Effector memory CD8-positive, alpha-beta T cell (primary cell): ENCODE measurements around the gene KIF1A.
"Not testable (repeated sequence)": the region's sequence is repeated elsewhere in the genome, so short reads cannot be mapped to it uniquely, and the experiment has no call there.

ENCODE experiments used
- ATAC-seq: fragments of 150-1000 bp; cut with Tn5 transposase; replicated peaks from 2 replicates; pipeline ENCODE4 v1.10.0; 2021; ENCODE audit warnings: mild to moderate bottlenecking, moderate library complexity
- DNase-seq, 3 experiments: peaks; one replicate each; pipeline ENCODE4 v3.0.0; 2021
- H3K27ac Mint-ChIP-seq, 2 donors: one replicate each; pipeline ENCODE4 v1.8.0; 2022; ENCODE audit warnings: mild to moderate bottlenecking in 2 of 2, mixed read lengths in 2 of 2, moderate library complexity in 2 of 2
- H3K27me3 Mint-ChIP-seq, 2 donors: one replicate each; pipeline ENCODE4 v1.8.0; 2022; ENCODE audit warnings: mixed read lengths in 2 of 2
- H3K36me3 Mint-ChIP-seq: one replicate; pipeline ENCODE4 v1.8.0; 2022; ENCODE audit warnings: mild to moderate bottlenecking, moderate library complexity, mixed read lengths; ENCODE audit not compliant: insufficient read depth
- H3K4me1 Mint-ChIP-seq, 2 donors: one replicate each; pipeline ENCODE4 v1.8.0; 2022; ENCODE audit warnings: low read depth in 2 of 2, mixed read lengths in 2 of 2
- H3K4me3 Mint-ChIP-seq, 2 donors: one replicate each; pipeline ENCODE4 v1.8.0; 2022; ENCODE audit warnings: mild to moderate bottlenecking in 2 of 2, mixed read lengths in 2 of 2, moderate library complexity in 2 of 2
- H3K9me3 Mint-ChIP-seq, 2 donors: one replicate each; pipeline ENCODE4 v1.8.0; 2022; ENCODE audit warnings: mixed read lengths in 2 of 2

The KIF1A gene

DNA sequence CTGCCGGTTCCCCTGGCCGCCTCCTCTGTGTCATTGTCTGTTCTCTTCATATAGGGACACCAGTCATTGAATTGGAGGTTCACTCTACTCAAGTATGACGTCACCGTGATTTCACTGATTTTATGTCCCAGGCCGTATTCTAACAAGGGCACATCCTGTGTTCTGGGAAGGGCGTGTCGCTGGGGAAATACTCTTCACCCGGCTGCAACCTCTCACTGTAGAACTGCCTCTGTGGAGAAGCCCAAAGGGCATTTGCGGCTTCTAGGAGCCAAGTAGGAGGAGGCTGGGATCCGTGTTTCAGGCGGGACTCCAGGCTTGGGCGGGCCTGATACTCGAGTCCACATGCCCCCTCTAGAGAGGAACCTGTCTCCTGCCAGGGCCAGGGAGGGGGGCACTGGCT is 123.5 kb downstream of the KIF1A start:
- H3K36me3 Mint-ChIP-seq, ATAC-seq, H3K27me3 Mint-ChIP-seq, DNase-seq, H3K9me3 Mint-ChIP-seq, H3K27ac Mint-ChIP-seq, H3K4me3 Mint-ChIP-seq, H3K4me1 Mint-ChIP-seq: not testable (repeated sequence)

DNA sequence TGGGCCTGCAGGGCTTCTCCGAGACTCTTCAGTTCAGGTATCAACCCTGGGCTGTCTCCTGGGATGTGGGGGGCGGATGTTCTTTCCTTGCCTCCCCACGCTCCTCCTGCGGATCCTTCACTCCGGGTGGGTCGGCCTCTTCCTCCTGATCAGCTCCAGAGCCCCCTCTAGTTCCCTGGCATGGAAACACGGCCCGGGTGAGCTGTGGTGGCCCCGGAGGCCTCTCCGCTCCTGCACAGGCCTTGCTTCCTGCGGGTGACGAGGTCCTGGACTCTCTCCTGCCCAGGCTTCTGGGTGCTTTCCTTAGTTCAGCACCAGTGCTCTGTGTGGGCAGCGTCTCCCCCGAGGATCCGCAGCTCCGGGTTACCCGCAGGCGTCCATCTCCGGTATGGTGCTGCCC is 124.4 kb downstream of the KIF1A start:
- H3K27me3 Mint-ChIP-seq, DNase-seq: not testable (repeated sequence)

DNA sequence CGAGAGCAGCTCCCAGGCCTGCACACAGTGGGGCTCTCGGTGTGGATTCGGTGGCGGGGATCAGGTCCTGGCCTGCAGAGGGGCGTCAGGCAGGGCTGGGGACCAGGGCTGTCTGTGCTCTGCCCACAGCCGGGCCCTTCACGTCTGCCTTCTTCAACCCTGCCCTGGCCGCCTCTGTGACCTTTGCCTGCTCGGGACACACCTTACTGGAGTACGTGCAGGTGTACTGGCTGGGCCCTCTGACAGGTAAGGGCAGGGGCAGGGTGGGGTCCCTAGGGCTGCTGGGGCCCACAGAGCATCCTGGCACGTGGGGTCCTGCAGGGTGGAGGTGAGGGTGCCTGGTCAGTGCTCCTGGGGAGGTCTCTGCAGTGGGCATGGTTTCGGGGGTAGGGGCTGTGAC is 125.7 kb downstream of the KIF1A start:
- ATAC-seq, H3K4me3 Mint-ChIP-seq: not testable (repeated sequence)

More for the DNA sequence above, 124.4 kb downstream of the KIF1A start:
- H3K9me3 Mint-ChIP-seq, H3K4me3 Mint-ChIP-seq, ATAC-seq, H3K36me3 Mint-ChIP-seq, H3K4me1 Mint-ChIP-seq, H3K27ac Mint-ChIP-seq: not testable (repeated sequence)

DNA sequence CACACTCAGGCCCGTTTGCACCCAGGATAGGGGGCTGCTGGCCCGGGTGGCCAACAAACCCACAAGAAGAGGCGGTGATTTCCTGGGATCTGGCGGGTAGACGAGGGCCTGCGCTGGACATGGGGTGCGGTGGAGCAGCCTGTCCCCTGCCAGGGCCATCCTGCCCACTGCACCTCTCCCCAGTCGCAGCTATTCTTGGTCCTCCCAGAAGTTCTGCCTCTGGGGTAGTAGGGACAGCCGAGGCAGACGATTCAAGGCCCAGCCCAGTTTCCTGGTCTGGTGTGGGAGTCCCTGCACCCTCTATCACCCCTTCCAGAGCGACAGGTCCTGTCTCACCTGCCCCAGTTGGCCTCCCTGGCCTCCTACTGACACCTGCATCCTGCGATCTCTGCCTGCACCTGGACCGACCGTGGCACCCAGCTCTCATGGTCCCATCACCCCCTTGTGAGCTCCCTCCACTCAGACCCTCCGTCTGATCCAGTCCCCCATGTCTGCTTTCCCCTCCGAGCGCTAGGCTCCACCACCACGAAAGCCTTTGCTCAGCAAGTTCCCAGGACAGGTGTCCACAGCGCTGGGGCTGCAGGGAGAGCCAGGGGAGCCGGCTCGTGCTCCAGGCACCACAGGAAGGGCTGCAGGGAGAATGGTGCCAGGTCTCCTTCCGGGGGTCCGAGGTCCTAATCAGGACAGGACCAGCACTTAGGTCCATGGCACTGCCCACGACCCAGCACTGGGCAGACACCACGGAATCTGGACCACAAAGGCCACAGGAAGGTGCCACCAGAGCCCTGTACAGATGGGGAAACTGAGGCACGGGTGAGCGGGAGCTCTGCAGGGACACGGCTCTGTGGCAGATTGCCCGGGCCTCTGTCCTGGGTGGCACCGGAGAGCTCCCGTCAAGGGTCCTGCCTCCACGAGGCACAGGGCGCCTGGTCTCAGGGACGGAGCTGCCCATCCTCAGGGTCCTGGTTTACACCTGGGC is 127.1 kb downstream of the KIF1A start:
- not testable (repeated sequence) for H3K9me3 Mint-ChIP-seq, H3K27ac Mint-ChIP-seq, H3K4me3 Mint-ChIP-seq, H3K36me3 Mint-ChIP-seq, H3K4me1 Mint-ChIP-seq, H3K27me3 Mint-ChIP-seq, ATAC-seq
- peak in 1 of 3 experiments; percentile 0 for DNase-seq

More for the DNA sequence above, 125.7 kb downstream of the KIF1A start:
- DNase-seq, H3K27me3 Mint-ChIP-seq, H3K36me3 Mint-ChIP-seq, H3K4me1 Mint-ChIP-seq, H3K9me3 Mint-ChIP-seq, H3K27ac Mint-ChIP-seq: not testable (repeated sequence)

DNA sequence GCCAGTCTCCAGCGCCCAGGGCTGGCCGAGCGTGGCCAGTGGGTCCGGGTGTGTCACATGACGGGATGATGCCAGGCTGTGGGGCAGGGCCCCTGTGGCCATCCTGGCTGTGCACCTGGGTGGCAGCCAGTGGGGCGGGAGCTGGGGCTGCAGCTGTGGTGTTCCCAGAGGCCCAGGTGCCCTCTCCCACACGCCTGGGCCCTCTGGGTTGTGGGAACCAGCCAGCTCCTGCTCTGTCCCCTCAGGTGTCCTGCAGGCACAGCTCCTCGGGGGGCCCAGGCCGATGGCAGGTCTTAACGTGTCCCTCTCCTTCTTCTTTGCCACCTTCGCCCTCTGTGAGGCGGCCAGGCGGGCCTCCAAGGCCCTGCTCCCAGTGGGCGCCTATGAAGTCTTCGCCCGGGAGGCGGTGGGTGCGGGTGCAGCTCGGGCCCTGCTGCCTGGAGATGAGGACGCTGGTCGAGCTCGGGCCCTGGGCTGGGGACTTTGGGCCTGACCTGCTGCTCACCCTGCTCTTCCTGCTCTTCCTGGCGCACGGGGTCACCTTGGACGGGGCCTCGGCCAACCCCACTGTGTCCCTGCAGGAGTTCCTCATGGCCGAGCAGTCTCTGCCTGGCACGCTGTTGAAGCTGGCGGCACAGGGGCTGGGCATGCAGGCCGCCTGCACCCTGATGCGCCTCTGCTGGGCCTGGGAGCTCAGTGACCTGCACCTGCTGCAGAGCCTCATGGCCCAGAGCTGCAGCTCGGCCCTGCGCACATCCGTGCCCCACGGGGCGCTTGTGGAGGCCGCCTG is 128.2 kb downstream of the KIF1A start, which contains the start of gene AQP12A:
TSS of gene AQP12A (plus strand) at position 236 of the 790 bp plus-strand sequence. CDS start at position 284, 48 bp downstream.
- peak within 1 kb of the TSS; percentile 31 to 48 for H3K4me3 Mint-ChIP-seq

GRCh38 chr2:240691075-240691427 is 129.0 kb downstream of the KIF1A start:
- peak in 1 of 3 experiments; percentile 0 for DNase-seq
- not testable (repeated sequence) for ATAC-seq, H3K9me3 Mint-ChIP-seq, H3K36me3 Mint-ChIP-seq, H3K27me3 Mint-ChIP-seq, H3K27ac Mint-ChIP-seq
- Mint-ChIP-seq H3K4me3 (peak overlapping the region; percentile 19 to 31), H3K4me1 (peaks cover 8 to 11% of the 10 kb centered on the region in 2 donors)

More for the DNA sequence above, 128.2 kb downstream of the KIF1A start, which contains the start of gene AQP12A:
- not testable (repeated sequence) for ATAC-seq, H3K9me3 Mint-ChIP-seq, H3K4me1 Mint-ChIP-seq, H3K36me3 Mint-ChIP-seq, H3K27me3 Mint-ChIP-seq
- H3K27ac Mint-ChIP-seq: peak within 1 kb of the TSS in 1 of 2 donors; percentile 81
- peak in 1 of 3 experiments; percentile 0 for DNase-seq

GRCh38 chr2:240690421-240691074 is 129.5 kb downstream of the KIF1A start:
- peak; percentile 62 for ATAC-seq
- H3K4me1 Mint-ChIP-seq: peaks cover 9 to 12% of the 10 kb centered on the region in 2 donors
- H3K4me3 Mint-ChIP-seq: peak overlapping the region; percentile 31 to 48

DNA sequence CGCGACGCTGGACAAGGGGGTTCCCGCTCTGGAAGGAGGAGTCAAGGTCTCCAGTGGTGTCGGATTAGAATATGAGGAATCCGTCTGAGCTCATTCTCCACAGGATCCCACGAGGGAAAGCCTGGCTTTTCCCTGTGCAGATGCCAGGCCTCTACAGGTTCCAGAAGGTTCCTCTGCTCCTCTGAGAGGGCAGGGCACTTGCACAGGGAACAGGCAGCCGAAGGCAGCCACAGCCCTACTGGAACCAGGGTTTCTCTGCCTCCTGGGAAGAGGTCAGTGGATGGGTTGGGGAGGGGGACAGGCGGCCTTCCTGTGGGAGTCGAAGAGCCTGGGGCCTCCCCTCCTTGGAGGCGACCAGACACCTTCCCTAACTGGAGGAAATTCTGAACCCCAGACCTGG is 130.0 kb downstream of the KIF1A start:
- Mint-ChIP-seq H3K27ac (peak overlapping the region in 1 of 2 donors; percentile 81), H3K27me3 (no peaks in the 10 kb centered on the region), H3K36me3 (no peaks in the 10 kb centered on the region), H3K9me3 (no peaks in the 10 kb centered on the region), H3K4me1 (peaks cover 9 to 14% of the 10 kb centered on the region in 2 donors), H3K4me3 (peak overlapping the region; percentile 2 to 48)
- no peak for DNase-seq
- no peak for ATAC-seq

More at GRCh38 chr2:240690421-240691074, 129.5 kb downstream of the KIF1A start:
- not testable (repeated sequence) for H3K9me3 Mint-ChIP-seq, H3K36me3 Mint-ChIP-seq, DNase-seq, H3K27me3 Mint-ChIP-seq
- peak overlapping the region in 1 of 2 donors; percentile 81 for H3K27ac Mint-ChIP-seq

GRCh38 chr2:240688553-240688919 is 131.5 kb downstream of the KIF1A start:
- no peaks in the 10 kb centered on the region for H3K36me3 Mint-ChIP-seq
- no peaks in the 10 kb centered on the region for H3K9me3 Mint-ChIP-seq
- peaks cover 13 to 18% of the 10 kb centered on the region in 2 donors for H3K4me1 Mint-ChIP-seq
- no peak overlapping the region for H3K27ac Mint-ChIP-seq
- no peak for DNase-seq
- no peak for ATAC-seq
- no peaks in the 10 kb centered on the region for H3K27me3 Mint-ChIP-seq
- no peak overlapping the region for H3K4me3 Mint-ChIP-seq

DNA sequence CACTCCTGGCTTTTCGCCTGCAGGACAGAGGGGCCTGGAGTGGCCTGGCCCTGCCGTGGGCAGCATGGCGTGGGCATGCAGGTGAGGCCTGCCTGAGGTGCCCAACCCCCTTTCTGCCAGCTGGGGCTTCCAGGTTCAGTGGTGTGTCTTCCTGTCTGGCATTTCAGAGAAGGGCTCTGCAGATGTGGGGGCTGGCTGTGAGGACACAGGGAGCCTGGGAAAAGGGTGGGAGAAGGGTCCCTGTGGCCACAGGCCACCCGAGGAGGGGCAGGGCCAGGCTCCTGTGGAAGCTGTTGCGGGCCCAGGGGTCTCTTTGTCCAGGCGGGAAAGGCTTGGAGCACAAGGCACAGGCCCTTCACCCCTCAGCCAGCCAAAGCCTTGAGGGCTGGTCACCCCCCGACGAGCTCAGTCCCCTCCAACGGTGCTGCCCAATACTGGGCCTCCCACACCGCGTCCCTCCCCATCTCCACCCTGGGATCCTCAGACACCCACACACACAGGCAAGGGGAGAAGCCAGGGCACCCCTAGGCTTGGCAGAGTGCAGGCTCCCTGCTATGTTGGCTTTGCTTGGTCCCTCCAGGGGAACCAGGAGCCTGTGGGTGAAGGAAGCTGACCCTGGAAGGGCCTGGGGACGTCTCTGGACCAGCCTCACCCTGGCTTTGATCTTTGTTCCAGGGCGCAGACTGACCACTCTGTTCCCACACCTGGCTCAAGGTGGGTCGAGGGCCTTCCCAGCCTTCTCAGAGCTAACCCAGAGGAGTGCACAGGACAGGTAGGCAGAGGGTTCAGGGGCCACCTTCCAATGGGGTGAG is 132.1 kb downstream of the KIF1A start:
- H3K27me3 Mint-ChIP-seq: no peaks in the 10 kb centered on the region
- ATAC-seq (no peak), DNase-seq (no peak)
- no peak overlapping the region for H3K4me3 Mint-ChIP-seq
- no peaks in the 10 kb centered on the region for H3K36me3 Mint-ChIP-seq
- H3K27ac Mint-ChIP-seq: no peak overlapping the region
- no peaks in the 10 kb centered on the region for H3K9me3 Mint-ChIP-seq
- peaks cover 13 to 20% of the 10 kb centered on the region in 2 donors for H3K4me1 Mint-ChIP-seq

- ATAC-seq (no peak), DNase-seq (no peak)
- Mint-ChIP-seq H3K27ac (peak overlapping the region; percentile 58 to 85), H3K27me3 (no peaks in the 10 kb centered on the region), H3K9me3 (no peaks in the 10 kb centered on the region), H3K4me3 (no peak overlapping the region), H3K4me1 (peaks cover 13 to 20% of the 10 kb centered on the region in 2 donors), H3K36me3 (no peaks in the 10 kb centered on the region)
Measured at GRCh38 chr2:240687045-240687740, 132.8 kb downstream of the KIF1A start.

DNA sequence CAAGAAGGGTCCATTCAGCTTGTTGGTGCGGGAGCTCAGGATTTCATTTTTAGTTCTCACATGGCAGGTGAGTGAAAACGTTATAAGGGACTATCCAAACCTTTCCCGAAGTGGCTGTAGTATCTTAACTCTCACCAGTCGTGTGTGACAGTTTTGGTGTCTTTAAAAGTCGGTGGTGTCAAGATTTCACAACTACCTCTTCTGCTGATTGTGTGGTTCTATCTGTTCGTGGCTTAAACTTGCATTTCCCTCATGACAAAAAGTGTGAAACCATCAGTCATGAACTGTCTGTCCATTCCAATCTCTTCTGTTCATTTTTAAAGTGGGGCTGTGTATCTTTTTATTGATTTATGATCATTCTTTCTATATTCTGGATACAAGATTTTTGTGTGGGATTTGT is 133.6 kb downstream of the KIF1A start:
- H3K27ac Mint-ChIP-seq: peak overlapping the region; percentile 58 to 85
- H3K4me3 Mint-ChIP-seq: peak overlapping the region; percentile 14 to 37
- peaks cover 13 to 20% of the 10 kb centered on the region in 2 donors for H3K4me1 Mint-ChIP-seq
- H3K9me3 Mint-ChIP-seq: no peaks in the 10 kb centered on the region
- ATAC-seq: peak; percentile 51
- no peaks in the 10 kb centered on the region for H3K36me3 Mint-ChIP-seq
- DNase-seq: no peak
- H3K27me3 Mint-ChIP-seq: no peaks in the 10 kb centered on the region
